Globus pallidus (tissue), 1 donor: ENCODE data around the gene PPP5C.
A peak's percentile ranks its signal among the peaks of the same experiment; 100 is the strongest.
"Not testable (repeated sequence)": the region's sequence is repeated elsewhere in the genome, so short reads cannot be mapped to it uniquely, and the experiment has no call there.

Source experiments
- DNase-seq: peaks from one replicate; pipeline ENCODE4 v3.0.0-alpha.2; 2015; ENCODE audit warnings: low spot score

Gene PPP5C

GRCh38 chr19:46346821-46347571 lies at the start of gene PPP5C:
Gene PPP5C (plus strand): TSS chr19:46347087. CDS start chr19:46347097, 10 bp downstream.
- DNase-seq, result peak; percentile 83

DNA sequence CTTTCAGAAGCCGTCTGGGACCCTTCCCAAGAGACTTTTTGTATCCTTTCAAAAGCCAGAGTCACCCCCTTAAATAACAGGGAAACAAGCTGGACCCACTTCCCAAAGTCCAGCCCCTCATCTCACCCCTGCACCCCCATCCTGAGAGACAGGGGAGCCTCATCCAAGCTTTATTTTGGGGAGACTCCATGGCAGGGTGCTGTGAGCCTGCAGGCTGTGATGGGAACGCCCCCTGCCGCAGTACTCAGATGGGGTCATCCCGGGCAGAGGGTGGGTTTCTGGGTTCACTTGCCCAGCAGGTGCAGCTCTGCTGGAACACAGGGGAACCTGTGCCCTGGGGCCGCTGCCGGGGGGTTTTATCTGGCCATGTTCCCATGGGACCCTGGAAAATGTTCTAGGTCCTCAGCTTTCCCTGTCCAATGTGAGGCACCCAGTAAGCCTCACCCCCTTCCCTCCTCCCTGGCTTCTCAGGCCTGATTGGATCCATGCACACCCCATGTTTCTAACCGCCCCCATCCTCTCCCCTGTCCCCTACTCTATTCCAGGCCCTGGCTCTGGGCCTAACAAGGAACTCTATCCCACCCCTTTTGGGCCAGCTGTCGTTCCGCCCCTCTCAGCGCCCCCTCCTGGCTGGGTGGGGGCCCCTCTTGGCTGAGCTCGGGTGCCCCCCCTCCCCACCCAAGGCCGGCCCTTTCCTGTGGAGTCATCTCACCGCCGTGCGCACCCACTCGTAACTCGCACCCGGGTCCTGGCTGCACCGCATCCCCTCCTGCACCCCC lies 49.0 kb upstream of the PPP5C start:
- DNase-seq, result peak; percentile 66

GRCh38 chr19:46298479-46299003 lies 48.3 kb upstream of the PPP5C start:
- DNase-seq, result peak; percentile 52

- peak; percentile 91 for DNase-seq
These were observed 47.8 kb upstream of the PPP5C start for GRCh38 chr19:46299004-46299509.

- DNase-seq, result no peak
These were observed 47.2 kb upstream of the PPP5C start for GRCh38 chr19:46299695-46300094.

- DNase-seq, result no peak
These were observed 43.6 kb upstream of the PPP5C start for GRCh38 chr19:46303322-46303690.

DNA sequence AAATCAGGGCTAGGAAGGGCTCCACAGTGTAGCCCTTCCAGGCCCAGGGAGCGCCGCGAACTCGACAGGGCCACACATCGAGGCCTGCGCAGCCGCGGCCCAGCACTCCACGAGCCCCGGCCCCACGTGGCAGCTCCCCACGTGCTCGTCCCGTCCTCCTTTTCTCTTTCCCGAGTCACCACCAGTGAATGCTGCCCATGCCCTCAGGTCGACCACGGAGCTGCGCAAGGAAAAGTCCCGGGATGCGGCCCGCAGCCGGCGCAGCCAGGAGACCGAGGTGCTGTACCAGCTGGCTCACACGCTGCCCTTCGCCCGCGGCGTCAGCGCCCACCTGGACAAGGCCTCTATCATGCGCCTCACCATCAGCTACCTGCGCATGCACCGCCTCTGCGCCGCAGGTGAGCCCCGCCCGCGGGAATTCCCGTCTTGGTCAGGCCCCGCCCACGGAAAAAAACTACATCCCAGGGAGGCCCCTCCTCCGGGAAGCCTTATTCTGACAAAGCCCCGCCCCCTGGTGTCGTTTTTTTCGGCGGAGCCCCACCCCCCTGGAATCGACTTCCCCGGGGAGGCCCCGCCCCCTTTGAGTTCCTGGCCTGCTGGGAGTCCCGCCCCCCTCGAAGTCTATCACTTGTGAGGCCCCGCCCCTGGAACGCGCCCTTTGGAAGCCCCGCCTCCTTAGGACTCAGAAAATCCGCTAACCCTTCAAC lies 43.0 kb upstream of the PPP5C start:
- no peak for DNase-seq

- DNase-seq, result no peak
These were observed 40.4 kb upstream of the PPP5C start for GRCh38 chr19:46306501-46306900.

DNA sequence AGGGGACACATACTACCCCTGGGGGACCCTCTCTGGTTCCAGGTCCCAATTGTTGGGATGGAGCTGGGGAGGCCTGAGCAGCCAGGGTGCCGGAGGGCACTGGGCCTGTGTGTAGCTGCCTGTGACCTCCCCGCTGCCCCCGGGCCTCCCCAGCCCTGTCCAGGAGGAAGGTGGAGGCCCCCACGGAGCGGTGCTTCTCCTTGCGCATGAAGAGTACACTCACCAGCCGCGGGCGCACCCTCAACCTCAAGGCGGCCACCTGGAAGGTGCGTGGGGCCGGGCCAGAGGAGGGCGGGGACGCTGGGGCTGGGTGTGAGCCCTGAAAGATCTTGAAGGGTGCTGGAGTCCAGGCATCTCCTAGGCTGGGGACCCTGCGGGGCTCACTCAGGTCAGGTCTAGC lies 38.4 kb upstream of the PPP5C start:
- no peak for DNase-seq

DNA sequence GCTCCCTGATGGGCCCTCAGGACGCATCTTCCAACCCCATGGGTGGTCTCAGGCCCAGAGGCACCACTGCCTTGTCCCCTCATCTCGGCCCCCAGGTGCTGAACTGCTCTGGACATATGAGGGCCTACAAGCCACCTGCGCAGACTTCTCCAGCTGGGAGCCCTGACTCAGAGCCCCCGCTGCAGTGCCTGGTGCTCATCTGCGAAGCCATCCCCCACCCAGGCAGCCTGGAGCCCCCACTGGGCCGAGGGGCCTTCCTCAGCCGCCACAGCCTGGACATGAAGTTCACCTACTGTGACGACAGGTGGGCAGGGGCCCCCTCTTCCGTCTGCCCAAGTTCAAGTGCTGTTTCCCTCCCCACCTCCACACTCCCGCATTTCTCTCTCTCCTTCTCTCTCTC lies 37.8 kb upstream of the PPP5C start:
- DNase-seq, result no peak

DNA sequence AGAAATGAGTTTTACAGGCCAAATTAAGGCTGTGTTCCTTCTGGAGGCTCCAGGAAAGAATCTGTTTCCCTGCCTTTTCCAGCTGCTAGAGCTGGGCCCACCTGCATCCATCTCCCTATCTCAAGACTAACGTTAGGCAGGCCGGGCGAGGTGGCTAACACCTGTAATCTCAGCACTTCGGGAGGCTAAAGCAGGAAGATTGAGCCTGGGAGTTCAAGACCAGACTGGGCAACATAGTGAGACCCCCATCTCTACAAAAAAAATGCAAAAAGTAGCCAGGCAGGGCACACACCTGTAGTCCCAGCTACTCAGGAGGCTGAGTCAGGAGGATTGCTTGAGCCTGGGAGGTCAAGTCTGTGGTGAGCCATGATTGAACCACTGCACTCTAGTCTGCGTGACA lies 35.4 kb upstream of the PPP5C start:
- no peak for DNase-seq

DNA sequence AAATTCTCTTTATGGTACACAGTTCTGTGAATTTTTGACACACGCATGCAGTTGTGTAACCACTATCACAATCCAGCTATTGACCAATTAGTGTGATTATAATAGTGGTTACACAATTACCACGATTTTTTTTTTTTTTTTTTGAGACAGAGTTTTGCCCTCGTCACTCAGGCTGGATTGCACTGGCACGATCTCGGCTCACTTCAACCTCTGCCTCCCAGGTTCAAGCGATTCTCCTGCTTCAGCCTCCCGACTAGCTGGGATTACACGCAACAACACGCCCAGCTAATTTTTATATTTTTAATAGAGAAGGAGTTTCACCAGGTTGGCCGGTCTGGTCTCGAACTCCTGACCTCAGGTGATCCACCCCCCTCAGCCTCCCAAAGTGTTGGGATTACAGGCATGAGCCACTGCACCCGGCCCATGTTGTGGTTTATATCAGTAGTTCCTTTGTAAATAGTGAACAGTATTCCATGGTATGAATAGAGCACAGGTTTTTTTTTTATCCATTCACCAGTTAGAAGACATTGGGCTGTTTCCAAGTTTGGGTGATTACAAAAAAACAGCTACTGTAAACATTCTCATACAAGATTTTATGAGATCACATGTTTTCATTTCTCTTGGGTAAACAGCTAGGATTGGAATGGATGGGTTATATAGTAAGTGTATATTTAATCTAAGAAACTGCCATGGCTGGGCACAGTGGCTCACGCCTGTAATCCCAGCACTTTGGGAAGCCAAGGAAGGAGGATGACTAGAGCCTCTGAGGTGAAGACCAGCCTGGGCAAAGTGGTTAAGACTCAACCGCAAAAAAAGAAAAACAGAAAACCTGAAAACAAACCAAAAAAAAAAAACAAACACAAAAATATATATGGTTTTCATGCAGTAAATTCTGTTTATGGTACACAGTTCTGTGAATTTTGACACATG lies 33.1 kb upstream of the PPP5C start:
- DNase-seq, result not testable (repeated sequence)

DNA sequence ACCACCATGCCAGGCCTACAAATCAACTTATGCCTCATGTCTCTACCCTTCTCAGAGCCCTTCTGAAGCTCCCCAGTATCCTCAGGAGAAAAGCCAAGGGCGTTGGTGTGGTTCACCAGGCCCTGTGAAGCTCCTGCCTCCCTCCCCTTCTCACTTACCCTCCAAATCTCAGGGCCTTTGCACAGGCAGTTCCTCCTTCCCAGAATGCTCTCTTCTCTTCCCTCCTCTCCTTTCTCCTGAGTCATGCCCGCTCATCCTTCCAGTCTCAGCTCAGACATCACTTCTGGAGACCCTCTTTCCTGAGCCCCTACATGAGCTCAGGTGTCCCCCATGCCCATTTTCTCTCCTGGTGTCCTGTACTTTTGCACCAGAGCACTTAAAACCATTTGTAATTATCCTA lies 29.5 kb upstream of the PPP5C start:
- DNase-seq, result no peak

DNA sequence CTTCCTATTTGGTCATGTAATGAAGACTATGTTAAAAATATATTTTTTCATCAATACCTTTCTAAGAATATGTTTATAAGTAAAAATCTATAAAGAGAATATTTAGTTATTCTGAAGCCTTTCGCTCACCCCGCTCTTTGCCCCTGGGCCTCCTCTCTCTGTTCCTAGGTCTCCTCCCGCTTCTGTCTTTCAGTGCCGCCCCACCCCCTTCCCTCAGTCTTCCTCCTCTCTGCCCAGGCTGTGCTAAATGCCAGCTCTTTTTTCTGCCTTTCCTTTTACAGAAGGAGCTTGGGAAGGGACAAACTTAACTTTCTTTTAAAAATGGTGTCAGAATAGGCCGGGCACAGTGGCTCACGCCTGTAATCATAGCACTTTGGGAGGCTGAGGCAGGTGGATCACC lies 27.3 kb upstream of the PPP5C start:
- no peak for DNase-seq

DNA sequence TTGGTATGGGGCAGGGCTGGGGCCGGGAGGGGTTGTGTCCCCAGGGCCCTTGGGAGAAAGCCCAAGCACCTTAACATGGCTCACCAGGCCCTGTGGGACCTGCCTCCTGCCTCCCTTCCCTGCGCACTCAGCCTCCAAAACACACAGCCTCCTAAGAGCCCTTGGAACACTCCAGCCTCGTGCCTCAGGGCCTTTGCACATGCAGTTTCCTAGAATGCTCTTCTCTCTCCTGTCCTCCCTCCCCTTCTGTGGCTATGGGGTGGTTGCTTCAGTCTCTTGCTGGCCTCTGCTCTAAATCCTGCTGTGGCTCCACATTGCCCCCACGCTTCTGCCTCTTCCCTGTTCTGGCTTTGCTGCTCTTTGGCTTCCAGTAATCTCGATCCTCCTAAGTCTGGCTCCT lies 26.3 kb upstream of the PPP5C start:
- no peak for DNase-seq

GRCh38 chr19:46321653-46322052 lies 25.2 kb upstream of the PPP5C start:
- no peak for DNase-seq

DNA sequence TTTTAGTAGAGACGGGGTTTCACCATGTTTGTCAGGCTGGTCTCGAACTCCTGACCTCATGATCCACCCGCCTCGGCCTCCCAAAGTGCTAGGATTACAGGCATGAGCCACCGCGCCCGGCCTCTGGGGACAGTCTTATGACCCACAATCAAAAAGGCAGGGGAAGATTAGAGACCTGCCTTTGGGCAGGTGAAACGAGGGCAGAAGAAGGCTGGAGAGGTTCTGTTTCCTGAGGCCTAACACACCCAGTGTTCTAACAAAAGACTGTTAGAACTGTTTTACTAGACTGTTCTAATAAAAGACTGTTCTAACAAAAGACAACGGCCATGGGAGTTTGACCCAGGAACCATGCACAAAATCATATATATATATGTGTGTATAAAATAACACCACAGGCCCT lies 23.7 kb upstream of the PPP5C start:
- not testable (repeated sequence) for DNase-seq

GRCh38 chr19:46324277-46324676 lies 22.6 kb upstream of the PPP5C start:
- DNase-seq, result no peak

DNA sequence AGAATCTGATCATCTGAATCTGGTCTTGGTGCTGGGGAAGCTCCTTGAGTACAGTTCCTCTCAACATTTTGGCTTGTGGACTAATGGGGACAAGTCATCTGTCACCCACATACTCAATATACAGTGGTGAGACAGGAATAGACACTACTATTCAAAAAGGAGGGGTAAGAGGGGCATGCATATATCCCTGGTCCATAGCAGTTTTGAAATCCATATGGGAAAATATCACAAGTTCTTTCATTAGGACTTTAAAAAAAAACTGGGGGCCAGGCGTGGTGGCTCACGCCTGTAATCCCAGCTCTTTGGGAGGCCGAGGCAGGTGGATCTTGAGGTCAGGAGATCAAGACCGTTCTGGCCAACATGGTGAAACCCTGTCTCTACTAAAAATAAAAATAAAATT lies 20.3 kb upstream of the PPP5C start:
- DNase-seq, result no peak

DNA sequence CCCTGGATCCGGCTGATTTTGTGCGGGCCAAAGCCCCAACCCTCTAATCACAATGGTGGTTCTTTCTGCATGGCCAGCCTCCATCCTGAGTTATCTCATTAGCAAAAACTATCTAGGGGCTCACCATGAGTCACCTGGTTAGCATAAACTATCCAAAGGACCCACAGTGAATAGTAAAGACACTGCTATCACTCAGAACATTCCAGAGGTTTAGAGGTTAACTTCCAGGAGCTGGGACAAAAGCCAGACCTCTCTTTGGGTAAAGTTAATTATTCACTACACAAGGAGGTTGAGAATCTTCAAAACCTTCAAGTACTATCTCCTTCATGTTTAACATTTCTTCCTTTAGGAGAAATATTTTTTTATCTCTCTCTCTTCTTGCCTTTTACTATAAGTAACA lies 18.8 kb upstream of the PPP5C start:
- no peak for DNase-seq

- DNase-seq, result no peak
These were observed 16.5 kb upstream of the PPP5C start for GRCh38 chr19:46330319-46330918.
